Activated naive CD4-positive, alpha-beta T cell treated with Interleukin-2 at 50 U/mL for 16 hours (primary cell): ENCODE measurements around the gene CPN2.

Source experiments
- DNase-seq: peaks from one replicate; pipeline ENCODE4 v3.0.0-alpha.2; 2020

The CPN2 gene

DNA sequence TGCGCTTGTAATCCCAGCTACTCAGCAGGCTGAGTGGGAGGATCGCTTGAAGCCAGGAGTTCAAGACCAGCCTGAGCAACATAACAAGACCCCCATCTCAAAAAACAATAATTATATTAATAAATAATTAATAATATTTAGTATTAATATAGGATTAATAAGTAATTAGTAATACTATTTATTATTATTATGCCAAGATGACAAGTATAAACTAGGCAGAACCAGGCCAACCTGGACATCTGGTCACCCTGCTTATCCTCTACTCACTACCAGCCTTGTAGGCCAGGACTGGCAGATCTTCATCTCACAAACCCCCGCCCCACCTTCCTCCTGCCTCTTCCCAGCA, 429 bp downstream of the CPN2 start:
- no peak for DNase-seq

DNA sequence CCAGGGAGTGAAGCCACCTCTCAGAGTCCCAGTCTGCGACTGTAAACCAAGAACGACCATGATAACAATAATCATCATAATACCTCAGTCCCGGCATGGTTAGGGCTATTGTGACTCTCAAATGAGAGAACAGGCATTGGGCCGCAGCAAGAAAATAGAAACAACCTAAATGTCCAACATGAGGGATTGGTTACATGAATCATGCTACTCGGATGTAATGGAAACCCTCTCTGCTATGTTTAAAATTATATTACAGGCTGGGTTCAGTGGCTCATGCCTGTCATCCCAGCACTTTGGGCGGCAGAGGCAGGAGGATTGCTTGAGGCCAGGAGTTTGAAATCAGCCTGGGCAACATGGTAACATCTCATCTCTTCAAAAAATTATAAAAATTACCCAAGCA, 2.8 kb downstream of the CPN2 start:
- DNase-seq: no peak

DNA sequence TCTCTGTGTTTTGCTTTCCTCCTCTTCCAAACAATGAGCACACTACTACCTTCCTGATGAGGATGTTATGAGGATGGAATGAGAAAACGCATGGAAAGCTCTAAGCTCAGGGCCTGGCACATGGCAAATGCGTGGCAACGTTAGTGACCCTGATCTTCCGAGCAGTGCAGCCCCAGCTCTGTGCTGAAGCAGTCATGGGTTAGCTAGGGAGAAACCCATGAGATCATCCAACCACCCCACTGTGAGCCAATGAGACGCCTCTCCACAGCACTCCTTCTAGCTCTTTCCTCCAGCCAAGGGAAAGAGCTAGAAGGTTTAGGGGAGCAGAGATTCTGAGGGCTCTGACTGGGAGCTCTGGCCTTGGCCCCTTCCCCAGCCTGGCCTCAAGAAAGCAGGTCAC, 4.5 kb downstream of the CPN2 start:
- no peak for DNase-seq

DNA sequence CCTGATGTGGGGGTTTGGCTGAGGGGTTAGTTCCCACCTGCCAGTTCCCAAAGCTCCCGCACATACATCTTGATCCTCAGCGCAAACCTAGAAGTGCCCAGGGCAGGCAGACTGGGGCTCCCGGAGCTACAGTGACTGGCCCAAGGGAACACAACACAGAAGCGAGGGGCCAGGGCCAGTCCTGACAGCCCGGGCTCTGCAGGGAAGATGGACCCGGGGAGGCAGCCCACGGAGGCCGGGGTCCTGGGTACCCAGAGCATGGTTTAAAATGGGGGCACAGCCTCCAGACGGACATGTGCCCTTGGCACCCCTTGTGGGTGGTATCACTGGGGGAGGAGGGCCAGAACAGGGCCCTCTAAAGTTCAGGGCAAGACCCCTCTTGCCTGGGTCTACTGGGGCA, 5.1 kb downstream of the CPN2 start:
- DNase-seq: no peak

DNA sequence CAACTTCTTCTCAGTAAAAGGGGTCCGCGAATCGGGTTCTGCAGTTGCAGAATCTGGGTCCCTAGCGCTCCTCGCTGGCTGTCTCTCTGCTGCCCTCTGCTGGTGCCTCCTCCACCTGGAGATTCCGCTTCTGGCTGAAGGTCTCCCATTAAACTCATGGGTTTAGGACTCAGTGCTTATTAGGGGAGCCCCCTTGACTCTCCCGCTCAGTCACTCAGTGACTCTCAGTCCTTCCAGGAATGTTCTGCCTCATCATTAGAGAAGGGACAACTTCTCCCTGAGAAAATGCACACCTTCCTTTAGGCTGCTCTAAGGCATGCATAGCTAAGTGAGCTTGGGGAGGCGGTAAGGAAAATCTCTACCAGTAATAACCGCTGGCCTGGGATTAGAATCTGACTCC, 7.1 kb downstream of the CPN2 start:
- peak; percentile 74 for DNase-seq

DNA sequence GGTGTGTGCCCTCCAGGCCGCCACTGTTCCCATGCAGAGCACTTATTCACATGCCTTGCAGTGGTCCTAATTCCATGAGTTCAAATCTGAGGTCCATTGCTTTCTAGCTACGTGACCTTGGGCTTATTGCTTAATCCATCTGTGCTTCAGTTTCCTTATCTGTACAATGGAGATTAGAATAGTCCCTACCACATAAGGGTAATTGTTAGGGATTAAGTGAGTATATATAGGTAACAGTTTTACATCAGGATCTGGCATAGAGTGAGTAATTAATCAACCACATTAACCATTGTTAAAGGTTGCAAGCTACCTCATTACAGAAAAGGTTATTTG, 7.6 kb downstream of the CPN2 start:
- no peak for DNase-seq

DNA sequence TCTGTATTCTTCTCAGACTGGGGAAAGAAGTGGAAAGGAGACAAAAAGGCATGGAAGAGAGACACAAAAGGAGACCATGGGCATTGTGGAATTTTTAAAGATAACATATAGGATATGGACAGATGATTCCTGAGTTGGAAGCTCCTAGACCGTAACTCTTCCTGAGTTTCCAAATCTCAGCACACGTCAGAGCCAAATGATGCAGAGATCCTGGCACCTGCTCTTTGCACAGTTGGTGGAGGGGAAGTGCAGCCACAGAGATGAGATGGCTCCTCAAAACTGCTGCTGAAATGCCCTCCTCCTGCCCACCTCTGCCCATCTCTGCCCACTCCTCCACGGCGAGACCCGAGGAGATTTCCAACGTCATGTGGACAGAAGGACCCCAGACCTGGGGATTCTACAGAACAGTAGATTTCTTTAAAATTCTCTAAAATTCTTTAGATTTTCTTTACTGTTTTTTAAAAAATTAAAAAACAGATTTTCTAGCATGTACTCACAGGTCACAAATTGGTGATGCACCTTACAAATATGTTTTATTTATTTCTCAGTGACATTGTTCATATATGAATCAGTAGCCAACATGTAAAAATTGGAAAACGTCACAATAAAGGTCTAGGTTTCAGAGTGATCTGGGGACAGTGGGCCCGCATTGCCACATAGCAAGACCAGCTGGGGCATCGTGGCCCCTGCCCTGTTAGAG, 8.1 kb downstream of the CPN2 start:
- no peak for DNase-seq

DNA sequence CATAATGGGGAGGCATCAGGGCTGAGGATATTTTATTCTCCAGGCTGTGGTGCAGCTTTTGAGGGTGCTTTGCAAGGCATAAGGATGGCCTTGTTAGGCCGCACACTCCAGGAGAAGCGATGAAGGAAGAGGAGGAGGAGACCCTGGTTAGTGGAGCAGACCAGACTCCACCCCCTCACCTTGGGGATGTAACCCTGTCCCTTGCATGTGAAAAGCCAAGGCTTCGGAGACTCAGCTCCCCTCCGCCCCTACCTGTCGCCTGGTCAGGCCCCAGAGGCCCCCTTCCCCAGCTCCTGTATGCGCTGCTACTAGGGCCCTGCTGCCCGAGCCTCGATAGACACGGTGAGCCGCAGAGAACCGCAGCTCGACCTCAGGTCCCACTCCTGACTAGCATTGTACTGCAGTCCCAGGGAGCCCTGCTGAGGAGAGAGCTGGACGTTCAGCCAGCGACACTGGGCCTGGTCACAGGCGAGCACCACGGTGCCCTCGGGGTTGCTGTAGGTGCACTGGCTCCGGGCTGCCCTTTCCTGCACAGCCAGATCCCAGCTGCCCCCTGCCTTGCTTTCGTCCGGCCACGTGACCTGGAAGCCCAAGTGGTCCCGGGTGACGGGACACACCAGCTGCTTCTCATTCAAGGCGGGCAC, 10.2 kb downstream of the CPN2 start:
- no peak for DNase-seq

DNA sequence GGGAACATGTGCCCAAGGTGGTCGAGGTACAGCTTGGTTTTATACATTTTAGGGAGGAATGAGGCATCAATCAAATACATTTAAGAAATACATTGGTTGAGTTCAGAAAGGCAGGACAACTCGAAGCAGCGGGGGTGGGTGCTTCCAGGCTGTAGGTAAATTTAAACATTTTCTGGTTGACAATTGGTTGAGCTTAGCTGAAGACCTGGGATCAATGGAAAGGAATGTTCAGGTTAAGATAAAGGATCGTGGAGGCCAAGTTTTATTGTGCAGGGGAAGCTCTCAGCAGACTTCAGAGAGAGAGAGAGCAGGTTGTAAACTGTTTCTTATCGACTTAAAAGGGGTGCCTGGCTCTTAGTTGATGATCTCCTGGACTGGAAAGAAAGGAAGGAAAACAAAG, 11.3 kb downstream of the CPN2 start:
- no peak for DNase-seq

DNA sequence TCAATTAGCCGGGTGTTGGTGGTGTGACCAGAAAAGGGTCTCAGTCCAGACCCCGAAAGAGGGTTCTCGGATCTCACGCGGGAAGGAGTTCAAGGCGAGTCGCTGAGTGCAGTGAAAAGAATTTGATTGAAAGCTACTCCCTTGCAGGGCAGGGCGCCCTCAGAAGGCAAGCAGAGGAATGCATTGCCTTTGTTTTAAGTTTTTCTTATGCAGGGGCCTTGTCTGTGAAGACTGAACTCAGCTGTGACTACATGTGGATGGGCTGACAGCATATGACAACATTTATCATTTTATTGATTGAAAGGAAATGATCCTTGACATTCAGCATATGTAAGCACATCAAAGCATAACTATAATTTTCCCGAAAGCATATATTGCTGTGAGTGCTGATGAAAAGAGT, 11.8 kb downstream of the CPN2 start:
- no peak for DNase-seq

DNA sequence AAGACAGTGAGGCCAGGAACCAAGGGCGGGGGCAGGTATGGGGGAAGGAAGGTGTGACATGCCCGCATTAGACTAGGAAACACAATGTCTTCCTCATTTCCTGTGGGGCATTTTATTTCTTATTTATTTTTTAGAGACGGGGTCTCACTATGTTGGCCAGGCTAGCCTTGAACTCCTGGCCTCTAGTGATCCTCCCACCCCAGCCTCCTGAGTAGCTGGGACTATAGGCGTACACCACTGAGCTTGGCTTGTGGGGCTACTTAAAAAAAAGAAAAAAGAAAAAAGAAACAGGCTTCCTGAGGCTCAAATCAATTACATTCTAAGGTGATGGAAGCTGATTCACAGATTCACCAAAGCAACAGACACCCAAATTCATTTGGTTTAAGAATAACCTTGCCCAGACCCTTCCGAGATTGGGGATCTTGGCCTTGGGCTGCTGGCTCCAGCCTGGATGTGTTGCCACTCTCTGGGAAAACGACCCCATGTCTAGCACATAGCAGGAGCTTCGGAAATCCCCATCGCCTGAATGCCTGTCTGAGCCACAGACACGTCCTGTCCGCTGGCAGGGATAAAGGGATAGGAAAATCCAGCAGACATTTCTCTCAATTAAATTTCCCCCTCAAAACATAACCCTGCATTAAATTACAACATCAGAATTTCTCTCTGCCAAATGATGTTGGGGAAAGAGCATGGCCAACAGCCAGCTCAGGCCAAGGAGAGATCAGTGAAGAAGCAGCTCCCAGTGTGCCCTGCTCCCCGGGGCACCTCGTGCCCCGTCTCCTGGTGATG, 13.0 kb downstream of the CPN2 start:
- DNase-seq: no peak

DNA sequence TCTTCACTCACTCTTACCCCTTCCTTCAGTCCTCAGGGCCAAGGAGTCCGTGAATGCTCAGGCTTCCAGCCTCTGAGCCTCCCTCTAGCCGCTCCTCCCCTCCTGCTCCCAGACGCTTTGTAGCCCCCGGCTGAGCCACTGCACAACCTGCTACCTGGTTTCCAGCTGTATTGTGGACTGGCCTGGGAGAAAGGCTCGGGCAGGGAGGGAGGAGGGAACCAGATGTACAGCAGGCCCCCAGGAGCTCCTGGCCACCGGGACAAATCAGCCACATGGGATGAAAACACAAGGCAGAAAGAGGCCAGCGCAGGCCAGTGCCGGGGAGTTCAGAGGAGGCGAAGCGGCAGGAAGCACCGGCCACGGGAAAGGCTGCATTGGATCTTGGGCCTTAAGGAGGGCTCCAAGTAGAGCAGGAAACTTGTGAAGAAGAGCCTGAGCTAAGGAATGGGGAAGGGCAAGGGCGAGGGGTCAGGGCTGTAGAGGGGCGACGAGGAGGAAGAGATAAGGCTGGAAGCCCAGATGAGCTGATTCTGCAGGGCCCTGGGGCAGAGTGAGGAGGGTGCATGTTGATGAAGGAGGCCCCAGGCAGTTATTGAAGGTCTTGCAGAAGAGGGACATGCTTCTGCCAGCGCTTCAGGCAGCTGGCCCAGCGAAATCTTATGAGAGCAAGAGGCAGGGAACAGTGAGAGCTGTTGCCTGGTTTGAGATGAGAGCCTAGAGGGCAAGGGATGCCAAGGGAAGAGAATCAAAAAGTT, 14.3 kb downstream of the CPN2 start:
- DNase-seq: no peak

DNA sequence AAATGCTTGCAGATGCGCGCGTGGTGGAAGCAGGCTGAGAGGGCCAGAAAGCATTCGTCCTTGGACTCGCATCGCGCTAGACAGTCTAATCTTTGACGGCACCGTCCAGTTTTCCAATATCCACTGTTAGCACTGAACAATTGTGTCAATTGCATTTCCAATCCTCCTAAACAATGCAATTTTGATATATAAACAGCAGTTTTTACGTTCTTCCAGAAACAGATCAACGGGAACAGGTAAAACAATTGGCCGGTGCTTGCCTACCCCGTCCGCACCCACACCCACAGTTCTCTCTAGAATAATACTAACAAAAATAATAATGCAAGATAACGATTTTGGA, 17.2 kb downstream of the CPN2 start:
- no peak for DNase-seq

DNA sequence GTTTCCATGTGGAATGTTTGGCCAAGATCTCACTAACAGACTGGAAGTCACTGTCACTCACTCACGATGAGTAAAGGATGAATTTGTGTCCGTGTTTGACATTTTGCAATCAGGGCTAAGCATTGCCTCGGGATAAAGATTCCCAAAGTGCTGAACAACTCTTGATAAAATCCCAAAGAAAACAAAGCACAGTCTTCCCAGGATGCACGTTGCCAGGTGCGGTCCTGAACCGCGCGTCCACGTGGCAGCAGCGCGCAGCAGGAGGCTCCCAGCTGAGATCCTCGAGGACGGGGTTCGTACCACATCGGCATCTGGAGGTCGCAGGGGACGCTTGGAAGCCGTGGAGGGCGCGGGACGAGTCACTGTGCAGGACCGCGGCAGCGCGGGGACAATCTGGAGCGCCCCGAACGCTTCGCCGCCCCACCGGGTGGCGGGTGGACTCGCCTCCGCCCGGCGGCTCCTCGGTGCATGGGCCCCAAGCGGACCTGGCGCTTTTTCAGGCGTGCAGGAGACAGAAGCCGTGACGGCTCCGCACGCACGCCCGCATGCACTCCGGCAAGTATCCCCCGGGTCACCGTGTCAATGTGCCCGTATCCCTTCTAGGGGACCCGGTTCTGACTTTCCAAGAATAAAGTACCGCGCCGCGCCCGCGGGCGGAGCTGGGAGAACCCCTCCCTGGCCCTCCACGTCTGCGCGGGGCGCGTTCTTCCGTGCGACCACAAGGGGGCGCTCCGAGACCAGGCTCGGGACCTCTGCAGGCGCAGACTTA, 17.7 kb downstream of the CPN2 start:
- DNase-seq: peak; percentile 90

DNA sequence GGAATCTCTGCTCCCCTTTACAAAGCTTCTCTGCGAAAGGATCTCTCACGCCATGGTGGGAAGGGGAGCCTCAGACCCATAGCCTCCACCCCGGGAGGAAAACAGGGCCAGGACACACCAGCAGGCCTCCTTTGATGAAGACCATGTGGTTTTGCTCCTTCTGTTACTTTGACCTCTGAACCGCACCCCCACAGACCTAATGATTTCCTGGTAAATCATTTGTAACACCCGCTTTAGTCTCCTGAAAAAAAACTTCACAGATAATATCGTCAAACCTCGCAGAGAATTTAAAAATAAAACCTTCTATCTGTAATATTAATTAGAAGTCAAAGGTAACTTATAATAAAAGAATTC, 18.3 kb downstream of the CPN2 start:
- DNase-seq: no peak

DNA sequence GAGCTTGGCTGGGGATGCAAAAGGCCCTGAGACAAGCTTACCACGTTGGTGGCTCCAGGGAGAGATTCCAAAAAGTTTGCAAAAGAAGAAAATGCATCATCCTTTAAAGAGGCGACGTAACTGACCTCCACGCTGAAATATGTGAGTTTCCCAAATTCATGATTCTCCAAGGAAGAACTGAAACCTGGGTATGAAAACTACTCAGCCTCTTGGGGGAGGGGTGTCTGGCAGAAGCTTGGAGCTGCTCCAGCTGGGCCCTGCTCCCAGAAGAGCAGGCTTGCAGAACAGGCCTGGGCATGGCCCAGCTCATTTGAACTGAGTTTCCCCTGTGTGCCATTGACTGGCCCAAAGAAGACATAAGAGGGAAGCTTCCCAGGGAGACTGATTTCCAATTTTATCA, 20.5 kb downstream of the CPN2 start:
- DNase-seq: no peak

DNA sequence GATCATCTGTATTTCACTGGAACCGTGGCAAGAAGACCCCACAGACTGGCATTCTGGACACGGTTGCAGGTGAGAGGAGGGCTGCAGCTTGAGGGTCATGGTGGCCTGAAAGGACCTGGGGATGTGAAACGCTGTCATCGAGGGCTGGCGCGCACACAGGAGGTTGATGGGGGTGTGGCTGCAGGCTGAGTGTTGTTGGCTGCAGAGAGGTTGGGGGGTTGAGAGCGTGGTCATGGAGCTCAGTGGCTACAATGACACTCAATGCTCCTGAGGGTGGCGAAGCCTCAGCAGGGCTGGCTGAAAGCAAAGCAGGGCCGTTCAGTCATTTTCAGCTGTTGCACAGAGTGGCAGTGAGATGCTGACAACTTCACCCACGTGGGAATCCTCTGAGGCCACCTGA, 21.0 kb downstream of the CPN2 start:
- DNase-seq: no peak

DNA sequence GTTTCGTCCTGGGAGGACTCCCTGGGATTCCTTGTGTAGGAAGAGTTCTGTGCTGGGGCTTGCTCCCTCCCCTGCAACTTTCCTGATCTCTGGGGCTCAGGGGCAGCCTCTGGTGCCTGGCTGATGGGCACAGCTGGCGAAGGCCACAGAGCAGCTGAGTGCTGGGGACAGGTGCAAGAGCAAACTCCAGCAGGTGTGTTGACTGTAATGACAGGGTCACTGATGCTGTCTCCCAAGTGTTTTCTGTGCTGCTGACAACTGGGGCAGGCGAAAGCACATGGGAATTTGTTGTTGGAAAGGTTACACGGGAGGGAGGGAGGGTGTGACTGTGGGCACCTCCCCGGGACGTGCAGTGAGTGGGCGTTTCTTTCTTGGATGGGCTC, 21.6 kb downstream of the CPN2 start:
- DNase-seq: no peak

DNA sequence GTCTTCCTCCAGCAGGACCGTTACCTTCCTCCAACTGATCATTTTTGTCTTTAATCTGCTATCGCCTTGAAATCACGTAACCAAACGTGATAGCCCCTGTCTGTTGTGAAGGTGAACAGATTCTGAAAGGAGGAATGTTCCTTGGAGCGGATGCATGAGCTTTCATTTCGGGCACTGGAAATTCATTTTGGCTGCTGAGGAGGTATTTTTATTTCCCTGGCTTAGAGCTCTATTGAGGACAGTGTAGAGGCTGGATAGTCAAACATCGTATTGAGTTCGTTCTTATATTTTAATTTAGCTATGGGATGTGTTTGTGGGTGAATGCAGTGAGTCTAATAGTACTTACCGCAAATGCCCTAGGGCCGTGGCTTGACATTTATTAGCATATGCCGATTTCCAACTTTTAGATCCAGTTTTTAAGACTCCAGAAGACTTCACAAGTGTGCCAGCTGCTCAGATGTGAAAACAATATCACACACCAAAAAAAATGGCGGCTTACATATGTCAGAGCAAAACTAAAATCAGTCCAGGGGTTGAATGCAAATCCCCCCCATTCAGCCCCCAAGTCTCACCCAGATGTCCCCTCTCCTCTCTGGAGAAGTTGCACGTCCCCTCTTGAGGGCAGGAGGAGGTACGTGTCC, 22.1 kb downstream of the CPN2 start:
- no peak for DNase-seq

DNA sequence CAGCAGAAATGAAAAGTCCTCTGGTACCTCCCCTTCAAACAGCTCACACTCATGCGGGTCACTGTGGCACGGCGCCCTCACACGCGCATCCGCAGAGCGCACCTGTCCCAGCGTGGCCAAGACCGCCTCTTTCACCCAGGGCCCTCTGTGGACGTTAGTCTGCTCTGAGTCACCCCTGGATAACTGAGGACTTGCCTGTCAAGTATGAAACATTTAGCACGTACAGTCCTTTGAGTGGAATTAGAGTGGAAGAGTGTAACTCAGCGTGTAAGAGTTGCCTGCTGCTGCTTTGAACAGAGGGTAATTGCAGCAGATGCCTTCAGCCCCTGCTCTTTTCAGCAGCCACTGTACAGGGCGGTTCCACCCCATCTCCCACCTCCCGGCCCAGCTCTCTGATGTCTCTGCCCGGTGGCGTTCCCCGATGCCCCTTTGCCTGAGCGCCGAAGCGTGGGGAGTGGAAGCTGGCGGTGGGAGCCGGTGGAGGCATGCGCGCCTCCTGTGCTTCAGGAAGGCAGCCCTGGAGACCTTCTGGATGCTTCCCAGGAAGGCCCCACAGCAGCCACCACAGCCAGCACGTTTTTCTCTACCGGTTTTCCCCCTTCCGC, 23.0 kb downstream of the CPN2 start:
- no peak for DNase-seq

DNA sequence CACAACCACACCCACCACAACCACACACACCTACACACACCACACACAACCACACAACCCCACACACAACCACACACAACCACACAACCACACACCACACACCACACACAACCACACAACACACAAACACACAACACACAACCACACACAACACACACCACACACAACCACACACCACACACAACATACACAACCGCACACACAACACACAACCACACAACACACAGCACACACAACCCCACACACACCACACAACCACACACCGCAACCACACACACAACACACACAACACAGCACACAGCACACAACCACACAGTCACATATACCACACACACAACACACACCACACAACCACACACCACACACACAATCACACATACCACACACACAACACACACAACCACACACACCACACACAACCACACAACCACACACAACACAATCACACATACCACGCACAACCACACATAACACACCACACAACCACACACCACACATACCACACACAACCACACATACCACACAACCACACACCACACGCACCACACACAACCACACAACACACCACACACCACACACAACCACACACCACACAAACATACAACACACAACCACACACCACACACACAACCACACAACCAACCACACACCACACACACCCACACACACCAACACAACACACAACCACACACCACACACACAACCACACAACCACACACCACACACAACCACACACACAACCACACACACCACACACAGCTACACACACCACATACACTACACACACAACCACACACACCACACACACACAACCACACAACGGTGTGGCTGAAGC, 23.7 kb downstream of the CPN2 start:
- no peak for DNase-seq

DNA sequence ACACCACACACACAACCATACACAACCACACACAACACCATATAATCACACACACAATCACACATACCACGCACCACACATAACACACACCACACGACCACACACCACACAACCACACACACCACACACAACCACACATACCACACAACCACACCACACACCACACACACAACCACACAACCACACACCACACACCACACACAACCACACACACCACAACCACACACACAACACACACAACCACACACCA, 24.2 kb downstream of the CPN2 start:
- DNase-seq: no peak
